ENCODE measurements around the gene ATP6V0B. TPM values are rescaled to one million over a fixed set of nuclear protein-coding genes. Genes with fewer than 3 reads are reported as not detected.
A peak's percentile ranks its signal among the peaks of the same experiment; 100 is the strongest.

The ATP6V0B gene
- total and polyA plus RNA-seq, 2 of the 13 experiments (the other 11 are each of a cell fraction or from before 2014, with no cell fraction given): 157 to 161 TPM

GRCh38 chr1:43974443-43975248 is at the start of gene ATP6V0B (continued):
- TF ChIP-seq ZNF24 (IDR thresholded peaks at IDR 0.05) (no peak), ZNF292 (CRISPR knock-in tag; IDR thresholded peaks at IDR 0.05; ENCODE audit: borderline replicate concordance, low read depth) (0 out of 2 replicates have a peak, but pooled peaks have one; percentile 32), CBFB (CRISPR knock-in tag; IDR thresholded peaks at IDR 0.05) (peak; percentile 91), ELF3 (CRISPR knock-in tag; IDR thresholded peaks at IDR 0.05) (peak; percentile 39; the same call in 1 of the 2 replicates), ZNF737 (CRISPR knock-in tag; IDR thresholded peaks at IDR 0.05; ENCODE audit: borderline replicate concordance) (no peak), ZKSCAN1 (IDR thresholded peaks at IDR 0.05; ENCODE audit: low read length) (no peak), POGZ (CRISPR knock-in tag; IDR thresholded peaks at IDR 0.05) (peak; percentile 68), KDM5A (IDR thresholded peaks at IDR 0.05; ENCODE audit: borderline replicate concordance, low read length) (no peak; the same call in 1 of the 2 replicates), TCF7 (IDR thresholded peaks at IDR 0.05; ENCODE audit: low read depth) (no peak), CENPT (CRISPR knock-in tag; IDR thresholded peaks at IDR 0.05; ENCODE audit: low read depth) (no peak), ZBTB20 (CRISPR knock-in tag; IDR thresholded peaks at IDR 0.05; ENCODE audit: borderline replicate concordance, low read depth) (no peak; the same call in 1 of the 2 replicates), ARHGAP35 (CRISPR knock-in tag; IDR thresholded peaks at IDR 0.05; ENCODE audit: borderline replicate concordance) (peak; percentile 49; the same call in 1 of the 2 replicates), ZNF121 (CRISPR knock-in tag; IDR thresholded peaks at IDR 0.05) (no peak), ZNF839 (CRISPR knock-in tag; IDR thresholded peaks at IDR 0.05; ENCODE audit: borderline replicate concordance) (no peak), ZNF816 (CRISPR knock-in tag; IDR thresholded peaks at IDR 0.05; ENCODE audit: borderline replicate concordance) (no peak), ZNF414 (CRISPR knock-in tag; IDR thresholded peaks at IDR 0.05) (no peak), SIX4 (CRISPR knock-in tag; IDR thresholded peaks at IDR 0.05) (no peak), ARID2 (CRISPR knock-in tag; IDR thresholded peaks at IDR 0.05; ENCODE audit: borderline replicate concordance) (no peak), ZNF713 (CRISPR knock-in tag; IDR thresholded peaks at IDR 0.05) (no peak), ZNF646 (CRISPR knock-in tag; IDR thresholded peaks at IDR 0.05) (no peak), PITX1 (CRISPR knock-in tag; IDR thresholded peaks at IDR 0.05) (no peak; the same call in 1 of the 2 replicates), ZNF350 (CRISPR knock-in tag; IDR thresholded peaks at IDR 0.05; ENCODE audit: borderline replicate concordance, low read depth) (no peak; the same call in 1 of the 2 replicates), ZNF337 (CRISPR knock-in tag; IDR thresholded peaks at IDR 0.05; ENCODE audit: borderline replicate concordance, low read depth) (no peak), GATA4 (IDR thresholded peaks at IDR 0.05; ENCODE audit: borderline replicate concordance, low read depth) (0 out of 2 replicates have a peak, but pooled peaks have one; percentile 33)

All from HepG2 (cell line).